ENCODE measurements around the gene PRELID1. TPM values are rescaled to one million over a fixed set of nuclear protein-coding genes. Genes with fewer than 3 reads are reported as not detected.

Gene PRELID1
- total RNA-seq, 2 experiments from 2014 or later, result 232 to 249 TPM

DNA sequence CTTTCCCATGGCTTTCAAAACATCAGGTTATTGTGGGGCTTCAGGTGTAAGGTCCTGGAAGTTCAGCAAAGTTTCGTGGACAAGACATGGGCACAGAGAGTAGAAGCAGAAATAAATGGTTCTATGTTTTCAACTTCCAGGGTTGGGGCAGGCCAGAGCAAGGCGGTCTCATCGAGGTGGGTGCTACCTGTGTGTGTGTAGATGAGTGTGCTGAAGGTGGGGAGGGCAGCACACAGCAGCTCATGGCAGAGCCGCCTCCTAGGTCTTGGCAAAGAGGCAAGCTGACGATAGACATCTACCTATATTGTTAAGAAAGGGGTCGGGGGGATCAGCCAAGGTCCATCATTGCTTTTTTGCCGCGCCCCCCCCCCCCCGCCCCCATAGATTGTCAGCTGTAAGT lies 3.9 kb upstream of the PRELID1 start:
- H3K9me3 ChIP-seq (ENCODE audit: low read length), result no peaks in the 10 kb centered on the region
- H3K36me3 ChIP-seq (ENCODE audit: insufficient read depth, low read length), result peaks cover 67% of the 10 kb centered on the region
- DNase-seq (ENCODE audit: low spot score), result no peak
- H4K20me1 ChIP-seq (ENCODE audit: insufficient read depth, low read length), result peaks cover 5% of the 10 kb centered on the region
- no peak overlapping the region for H2AFZ ChIP-seq (ENCODE audit: low read length)
- no TSS peak for BruUV-seq (replicated peaks)
- TF ChIP-seq, protein P1, sequence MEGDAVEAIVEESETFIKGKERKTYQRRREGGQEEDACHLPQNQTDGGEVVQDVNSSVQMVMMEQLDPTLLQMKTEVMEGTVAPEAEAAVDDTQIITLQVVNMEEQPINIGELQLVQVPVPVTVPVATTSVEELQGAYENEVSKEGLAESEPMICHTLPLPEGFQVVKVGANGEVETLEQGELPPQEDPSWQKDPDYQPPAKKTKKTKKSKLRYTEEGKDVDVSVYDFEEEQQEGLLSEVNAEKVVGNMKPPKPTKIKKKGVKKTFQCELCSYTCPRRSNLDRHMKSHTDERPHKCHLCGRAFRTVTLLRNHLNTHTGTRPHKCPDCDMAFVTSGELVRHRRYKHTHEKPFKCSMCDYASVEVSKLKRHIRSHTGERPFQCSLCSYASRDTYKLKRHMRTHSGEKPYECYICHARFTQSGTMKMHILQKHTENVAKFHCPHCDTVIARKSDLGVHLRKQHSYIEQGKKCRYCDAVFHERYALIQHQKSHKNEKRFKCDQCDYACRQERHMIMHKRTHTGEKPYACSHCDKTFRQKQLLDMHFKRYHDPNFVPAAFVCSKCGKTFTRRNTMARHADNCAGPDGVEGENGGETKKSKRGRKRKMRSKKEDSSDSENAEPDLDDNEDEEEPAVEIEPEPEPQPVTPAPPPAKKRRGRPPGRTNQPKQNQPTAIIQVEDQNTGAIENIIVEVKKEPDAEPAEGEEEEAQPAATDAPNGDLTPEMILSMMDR (conservative IDR thresholded peaks at IDR 0.05; ENCODE audit: low read length), result no peak
- TF ChIP-seq EZH2phosphoT487 (IDR thresholded peaks at IDR 0.05; ENCODE audit: borderline replicate concordance, low read depth, low read length), result no peak
- CTCF ChIA-PET (ENCODE audit: unreplicated experiment), result no interaction called here
- H3K27ac ChIP-seq (ENCODE audit: low read depth, low read length, poor library complexity, severe bottlenecking), result peak overlapping the region; percentile 73
- POLR2A ChIA-PET, result interaction anchor here (0.7 to 1.0 kb wide), 2 partner anchors 23 to 146 kb away, joined by 3 to 4 read pairs; no protein-coding TSS in a partner anchor
- peak overlapping the region; percentile 93; the same call in 1 of the 2 replicates for H3K4me2 ChIP-seq (ENCODE audit: low read length)
- intact Hi-C loops (cut with micrococcal nuclease; ENCODE audit: unreplicated experiment), result loop anchor here (5.0 to 10.0 kb wide), 3 partner anchors 122 to 652 kb away; partner anchors contain the start of gene TSPAN17
- H3K4me3 ChIP-seq (ENCODE audit: low read depth, low read length, poor library complexity, severe bottlenecking), result no peak overlapping the region
- H3K4me1 ChIP-seq (ENCODE audit: insufficient read depth, low read length, poor library complexity, severe bottlenecking), result peaks cover 47% of the 10 kb centered on the region
- peaks cover 27% of the 10 kb centered on the region for H3K79me2 ChIP-seq (ENCODE audit: insufficient read depth, low read depth, low read length)
- no peaks in the 10 kb centered on the region for H3K9me2 ChIP-seq (ENCODE audit: insufficient read depth, low read length)

DNA sequence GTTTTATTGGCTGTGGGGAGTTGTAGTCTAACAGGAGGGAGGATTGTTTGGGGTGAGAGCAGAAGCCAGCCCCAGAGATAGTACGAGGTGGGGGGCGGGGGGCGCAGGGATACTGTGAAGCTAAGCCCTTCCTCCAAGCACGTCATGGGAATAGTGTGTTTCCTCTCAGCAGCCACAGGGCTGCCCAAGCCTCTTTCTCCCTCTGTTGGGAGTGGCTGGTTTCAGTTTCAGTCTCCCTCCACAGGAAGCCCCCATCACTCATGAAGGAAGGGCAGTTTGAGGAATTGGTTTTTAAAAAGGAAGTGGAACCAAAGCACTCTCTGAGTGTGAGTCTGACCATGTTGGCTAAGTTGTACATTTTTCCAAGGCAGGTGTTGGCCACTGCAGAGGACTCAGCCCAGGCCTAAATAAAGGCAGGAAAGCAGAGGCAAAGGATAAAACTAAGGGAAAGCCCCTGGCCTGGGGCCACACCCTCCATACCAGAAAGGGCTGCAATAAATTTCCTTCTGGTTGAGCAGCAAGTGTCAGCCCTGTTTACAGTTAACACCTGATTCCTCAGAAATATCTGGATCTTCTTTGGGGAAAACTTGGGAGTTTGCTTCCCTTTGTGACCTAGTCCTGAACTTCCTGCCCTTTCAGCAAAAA lies 3.2 kb upstream of the PRELID1 start:
- DNase-seq (ENCODE audit: low spot score), result peak; percentile 81
- Histone ChIP-seq H3K79me2 (ENCODE audit: insufficient read depth, low read depth, low read length) (peaks cover 33% of the 10 kb centered on the region), H2AFZ (ENCODE audit: low read length) (no peak overlapping the region), H3K4me1 (ENCODE audit: insufficient read depth, low read length, poor library complexity, severe bottlenecking) (peaks cover 54% of the 10 kb centered on the region), H4K20me1 (ENCODE audit: insufficient read depth, low read length) (peaks cover 10% of the 10 kb centered on the region), H3K27ac (ENCODE audit: low read depth, low read length, poor library complexity, severe bottlenecking) (peak overlapping the region; percentile 73), H3K9me2 (ENCODE audit: insufficient read depth, low read length) (no peaks in the 10 kb centered on the region), H3K4me2 (ENCODE audit: low read length) (peak overlapping the region; percentile 93), H3K9me3 (ENCODE audit: low read length) (no peaks in the 10 kb centered on the region), H3K4me3 (ENCODE audit: low read depth, low read length, poor library complexity, severe bottlenecking) (peak overlapping the region; percentile 48), H3K36me3 (ENCODE audit: insufficient read depth, low read length) (peaks cover 67% of the 10 kb centered on the region)
- POLR2A ChIA-PET, result interaction anchor here (1.0 kb wide), 1 partner anchor 145 kb away, joined by 4 read pairs; no protein-coding TSS in a partner anchor
- CTCF ChIA-PET (ENCODE audit: unreplicated experiment), result no interaction called here
- no TSS peak for BruUV-seq (replicated peaks)
- no peak for TF ChIP-seq EZH2phosphoT487 (IDR thresholded peaks at IDR 0.05; ENCODE audit: borderline replicate concordance, low read depth, low read length)
- TF ChIP-seq, protein P1 (conservative IDR thresholded peaks at IDR 0.05; ENCODE audit: low read length), result peak; percentile 25; the same call in 1 of the 2 replicates
- intact Hi-C loops (cut with micrococcal nuclease; ENCODE audit: unreplicated experiment), result loop anchor here (5.0 to 10.0 kb wide), 3 partner anchors 123 to 653 kb away; partner anchors contain the start of gene TSPAN17

DNA sequence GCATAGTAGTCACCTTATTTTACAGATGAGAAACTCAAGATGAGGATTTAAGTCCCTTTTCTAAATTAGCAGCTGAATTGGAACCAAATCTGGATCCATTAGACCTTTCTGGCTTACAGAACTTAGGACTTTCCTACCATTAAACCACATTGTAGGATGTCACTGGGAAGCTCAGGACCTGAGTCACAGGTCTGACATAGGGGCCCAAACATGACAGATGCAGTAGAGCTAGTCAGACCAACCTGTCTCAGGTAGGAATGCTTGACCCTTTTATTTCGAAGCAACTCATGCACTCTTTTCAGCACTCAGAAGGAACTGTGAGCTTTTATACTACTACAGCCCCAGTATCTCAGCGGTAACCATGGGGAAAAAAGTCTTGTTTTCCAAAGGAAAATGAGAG lies 2.6 kb upstream of the PRELID1 start:
- Histone ChIP-seq H3K4me3 (ENCODE audit: low read depth, low read length, poor library complexity, severe bottlenecking) (peak overlapping the region; percentile 48), H3K27ac (ENCODE audit: low read depth, low read length, poor library complexity, severe bottlenecking) (peak overlapping the region; percentile 73), H3K9me3 (ENCODE audit: low read length) (no peaks in the 10 kb centered on the region), H4K20me1 (ENCODE audit: insufficient read depth, low read length) (peaks cover 12% of the 10 kb centered on the region), H2AFZ (ENCODE audit: low read length) (no peak overlapping the region), H3K4me2 (ENCODE audit: low read length) (peak overlapping the region; percentile 93), H3K4me1 (ENCODE audit: insufficient read depth, low read length, poor library complexity, severe bottlenecking) (peaks cover 59% of the 10 kb centered on the region), H3K79me2 (ENCODE audit: insufficient read depth, low read depth, low read length) (peaks cover 39% of the 10 kb centered on the region), H3K9me2 (ENCODE audit: insufficient read depth, low read length) (no peaks in the 10 kb centered on the region), H3K36me3 (ENCODE audit: insufficient read depth, low read length) (peaks cover 67% of the 10 kb centered on the region)
- POLR2A ChIA-PET, result interaction anchor here (1.0 to 1.3 kb wide), 4 partner anchors 9 to 175 kb away, joined by 3 to 6 read pairs (median 4); no protein-coding TSS in a partner anchor
- DNase-seq (ENCODE audit: low spot score), result no peak
- no peak for TF ChIP-seq EZH2phosphoT487 (IDR thresholded peaks at IDR 0.05; ENCODE audit: borderline replicate concordance, low read depth, low read length)
- TF ChIP-seq, protein P1 (conservative IDR thresholded peaks at IDR 0.05; ENCODE audit: low read length), result no peak
- CTCF ChIA-PET (ENCODE audit: unreplicated experiment), result interaction anchor here (0.9 to 1.4 kb wide), 2 partner anchors 10 to 187 kb away, joined by 3 to 6 read pairs; no protein-coding TSS in a partner anchor
- intact Hi-C loops (cut with micrococcal nuclease; ENCODE audit: unreplicated experiment), result loop anchor here (5.0 to 10.0 kb wide), 3 partner anchors 124 to 654 kb away; partner anchors contain the start of gene TSPAN17
- BruUV-seq (replicated peaks), result no TSS peak

Measured in OCI-LY7 (cell line).